ENCODE measurements around the gene CP. TPM values are rescaled to one million over a fixed set of nuclear protein-coding genes. Genes with fewer than 3 reads are reported as not detected.
"Not testable (repeated sequence)": the region's sequence is repeated elsewhere in the genome, so short reads cannot be mapped to it uniquely, and the experiment has no call there.

The CP gene
- total RNA-seq, 1 donor from 2014 or later: 8.1 TPM

- DNase-seq (ENCODE audit: low spot score); intact Hi-C loops (cut with DNase I): not testable (repeated sequence)
These were observed 24.6 kb downstream of the CP start for GRCh38 chr3:149196805-149197592.

GRCh38 chr3:149195221-149195620 is 26.4 kb downstream of the CP start:
- no peak for DNase-seq (ENCODE audit: low spot score)
- intact Hi-C loops (cut with DNase I): no loop called here

DNA sequence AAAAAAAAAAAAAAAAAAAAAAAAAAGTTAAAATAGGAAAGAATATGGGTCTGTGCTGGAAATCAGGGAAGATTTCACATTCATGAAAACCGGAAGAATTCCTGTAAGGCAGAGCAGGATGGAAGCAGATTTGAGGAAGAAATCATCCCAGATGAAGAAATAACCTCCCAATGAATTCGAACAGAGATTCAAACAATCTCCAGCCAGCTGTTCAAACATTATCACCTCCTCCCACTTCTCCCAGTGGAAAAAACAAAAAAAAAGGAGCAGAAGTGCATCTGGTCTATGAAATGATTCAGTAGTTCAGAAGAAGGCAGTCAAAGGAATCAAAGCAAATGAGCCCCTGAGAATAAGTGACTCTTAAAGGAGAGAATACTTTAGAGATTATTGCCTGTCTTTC is 33.1 kb downstream of the CP start:
- intact Hi-C loops (cut with DNase I): no loop called here

DNA sequence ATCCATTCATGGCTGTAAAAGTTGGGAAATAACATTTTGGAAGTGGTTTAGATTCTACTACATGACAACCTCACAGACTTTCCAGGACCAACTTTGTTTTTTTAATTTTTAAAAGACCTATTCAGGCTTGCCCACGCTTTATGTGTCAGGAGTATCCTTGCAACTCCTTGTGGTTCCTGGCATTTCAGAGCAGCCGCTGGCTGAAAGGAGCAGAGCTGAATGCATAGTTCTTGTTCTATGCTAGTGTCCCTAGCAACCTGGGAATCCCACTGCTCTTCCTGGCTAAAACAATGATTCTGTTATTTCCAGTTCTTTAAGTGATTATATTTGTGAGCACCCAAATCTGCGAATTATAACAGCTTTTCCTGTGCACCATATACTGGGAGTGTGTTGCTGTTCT is 34.9 kb downstream of the CP start:
- DNase-seq (ENCODE audit: low spot score): no peak
- intact Hi-C loops (cut with DNase I): no loop called here

More for the DNA sequence above, 33.1 kb downstream of the CP start:
- DNase-seq (ENCODE audit: low spot score): no peak

DNA sequence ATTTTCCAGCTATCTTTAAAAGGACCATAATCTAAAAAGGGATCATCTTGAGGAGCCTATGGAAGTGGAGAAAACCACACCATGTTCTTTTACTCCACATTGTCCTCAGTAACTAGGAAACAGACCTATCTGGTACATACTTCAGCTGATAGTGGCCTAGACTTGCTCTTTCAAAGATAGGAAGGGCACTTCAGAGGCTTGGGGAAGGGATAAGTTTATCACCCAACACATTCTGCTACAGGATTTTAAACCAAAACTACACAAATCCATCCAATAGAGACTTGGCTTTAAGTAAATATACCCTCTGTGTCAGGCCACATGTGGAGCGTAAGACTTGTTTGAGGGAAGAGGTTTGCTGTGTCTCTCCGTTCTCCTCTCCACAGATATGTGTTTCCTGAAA is 35.4 kb downstream of the CP start:
- intact Hi-C loops (cut with DNase I): no loop called here
- DNase-seq (ENCODE audit: low spot score): no peak

- no peak for DNase-seq (ENCODE audit: low spot score)
- intact Hi-C loops (cut with DNase I): loop anchor here (5.0 kb wide), 2 partner anchors 46 to 49 kb away; no protein-coding TSS in a partner anchor
These were observed 40.4 kb downstream of the CP start for GRCh38 chr3:149181182-149181581.

DNA sequence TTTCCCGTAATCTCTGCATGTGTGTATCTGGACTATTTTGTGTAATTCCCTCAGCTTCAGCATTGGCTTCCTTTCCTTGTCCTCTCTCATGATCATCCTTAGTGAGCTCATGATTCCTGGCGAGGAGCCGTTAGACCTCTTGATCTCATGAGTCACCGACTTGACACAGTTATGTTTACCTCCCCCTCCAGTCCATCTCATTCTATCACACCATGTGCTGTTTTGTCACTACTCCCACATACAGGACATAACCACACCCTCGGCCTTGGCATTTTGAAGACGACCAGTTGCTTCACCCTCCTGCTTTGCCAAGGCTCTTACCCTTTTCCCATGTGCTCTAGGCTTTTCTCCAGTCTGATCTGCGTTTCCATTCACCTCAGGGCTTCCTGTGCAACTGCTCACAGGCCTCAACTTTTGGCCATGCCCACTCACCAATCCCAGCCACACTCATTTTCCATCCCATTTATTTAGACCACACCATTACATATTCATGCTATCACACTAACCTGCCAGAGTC is 41.5 kb downstream of the CP start:
- peak; percentile 81 for DNase-seq (ENCODE audit: low spot score)
- intact Hi-C loops (cut with DNase I): loop anchor here (5.0 kb wide), 2 partner anchors 47 to 48 kb away; no protein-coding TSS in a partner anchor

- intact Hi-C loops (cut with DNase I): no loop called here
- no peak for DNase-seq (ENCODE audit: low spot score)
These were observed 42.4 kb downstream of the CP start for GRCh38 chr3:149179220-149179619.

- intact Hi-C loops (cut with DNase I): no loop called here
These were observed 44.5 kb downstream of the CP start for GRCh38 chr3:149177122-149177521.

GRCh38 chr3:149174901-149175300 is 46.7 kb downstream of the CP start:
- DNase-seq (ENCODE audit: low spot score): no peak
- intact Hi-C loops (cut with DNase I): no loop called here

More at GRCh38 chr3:149177122-149177521, 44.5 kb downstream of the CP start:
- no peak for DNase-seq (ENCODE audit: low spot score)

GRCh38 chr3:149170672-149171071 is 51.0 kb downstream of the CP start:
- DNase-seq (ENCODE audit: low spot score): no peak
- intact Hi-C loops (cut with DNase I): no loop called here

DNA sequence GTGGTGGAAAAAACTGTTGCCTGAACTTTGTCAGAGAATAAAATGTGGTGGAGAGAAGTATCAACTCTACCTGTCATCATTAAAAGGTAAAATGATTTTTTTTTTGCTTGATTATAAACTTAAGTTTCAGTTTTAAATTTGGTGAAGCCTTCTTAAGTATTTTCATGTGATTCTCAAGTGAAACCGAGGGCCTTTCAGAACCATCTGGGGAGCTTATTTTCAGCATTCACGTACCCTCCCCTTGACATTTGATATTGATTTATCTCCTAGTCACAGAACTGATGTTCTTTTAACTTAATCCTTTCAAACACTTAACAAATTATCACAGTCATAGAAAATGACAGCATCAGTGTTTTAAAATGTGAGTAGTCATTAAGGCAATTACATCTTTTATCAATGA is 53.7 kb downstream of the CP start:
- no peak for DNase-seq (ENCODE audit: low spot score)
- intact Hi-C loops (cut with DNase I): no loop called here

DNA sequence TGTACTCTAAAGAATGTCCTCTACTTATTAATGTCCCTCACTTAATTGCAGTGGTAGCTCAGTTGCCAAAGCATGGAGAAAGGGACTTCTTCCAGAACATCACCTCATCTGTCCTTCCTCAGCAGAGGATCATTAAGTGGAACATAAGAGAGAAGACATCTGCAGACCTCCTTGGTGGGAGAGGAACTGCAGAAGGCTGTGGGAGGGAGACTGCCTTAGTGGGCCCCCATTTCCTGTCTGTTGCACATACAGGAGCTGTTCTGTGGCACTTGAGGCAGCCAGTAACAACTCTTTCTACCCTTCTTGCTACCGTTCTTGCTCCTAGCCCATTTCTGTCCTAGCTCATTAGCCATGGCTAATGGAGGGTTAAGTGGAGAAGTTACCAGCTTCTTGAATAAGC is 58.6 kb downstream of the CP start:
- no peak for DNase-seq (ENCODE audit: low spot score)
- intact Hi-C loops (cut with DNase I): no loop called here

DNA sequence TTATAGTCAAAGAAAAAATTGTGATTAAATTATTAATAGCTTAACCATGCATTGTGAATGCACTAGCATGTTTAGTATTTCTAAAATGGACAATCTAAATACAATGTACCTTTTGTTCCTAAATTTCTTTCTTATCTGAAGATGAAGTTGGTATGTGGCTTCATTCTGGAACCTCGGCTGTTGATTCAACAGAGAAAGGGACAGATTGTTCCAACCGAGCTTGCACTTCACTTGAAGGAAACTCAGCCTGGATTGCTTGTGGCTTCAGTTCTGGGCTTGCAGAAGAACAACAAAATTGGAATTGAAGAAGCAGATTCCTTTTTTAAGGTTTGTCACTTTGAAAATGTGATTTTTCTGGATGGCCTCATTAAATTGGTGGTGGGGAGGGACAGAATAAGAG is 59.6 kb downstream of the CP start:
- intact Hi-C loops (cut with DNase I): no loop called here
- DNase-seq (ENCODE audit: low spot score): no peak

DNA sequence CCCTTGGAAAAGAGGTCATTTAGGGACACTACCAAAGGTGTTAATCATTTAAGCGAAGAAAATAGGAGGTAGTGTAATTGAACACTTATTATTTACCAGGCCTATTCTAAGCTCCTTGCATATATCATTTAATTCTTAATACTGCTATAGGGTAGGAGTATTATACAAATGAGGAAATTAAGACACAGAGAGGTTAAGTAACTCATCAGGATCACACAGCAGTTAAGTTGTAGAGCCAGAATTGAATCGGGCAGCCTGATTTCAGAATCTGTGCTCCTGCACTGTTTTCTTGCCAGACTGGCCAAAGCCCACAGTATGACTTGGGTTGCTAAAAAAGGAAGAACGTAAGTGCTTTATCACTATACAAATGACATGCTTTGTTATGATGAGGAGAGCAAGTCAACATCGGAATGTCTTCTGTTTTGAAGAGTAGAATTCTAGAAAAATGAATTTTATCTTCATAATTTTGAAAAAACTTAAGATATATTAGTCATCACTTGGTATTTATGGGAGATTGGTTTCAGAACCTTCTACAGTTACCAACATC is 60.8 kb downstream of the CP start:
- intact Hi-C loops (cut with DNase I): no loop called here
- DNase-seq (ENCODE audit: low spot score): no peak

DNA sequence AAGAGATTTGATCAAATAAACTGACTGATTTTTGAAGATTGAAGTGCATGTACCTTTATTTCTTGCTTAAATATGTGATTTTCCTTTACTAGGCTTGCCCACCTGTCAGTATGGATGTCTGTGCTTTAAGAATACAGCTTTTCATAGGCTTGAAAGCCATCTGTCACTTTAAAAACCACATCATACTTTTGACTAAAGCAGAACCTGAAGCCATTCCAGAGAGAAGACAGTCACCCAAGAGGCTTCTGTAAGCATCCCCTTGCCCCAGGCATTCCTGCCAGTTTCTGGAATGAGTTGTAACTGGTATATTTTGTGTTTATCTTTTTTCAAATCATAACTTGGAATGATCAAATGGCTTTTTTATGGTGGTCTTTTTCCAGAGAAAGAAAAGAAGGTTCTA is 68.2 kb downstream of the CP start:
- intact Hi-C loops (cut with DNase I): no loop called here
- no peak for DNase-seq (ENCODE audit: low spot score)

DNA sequence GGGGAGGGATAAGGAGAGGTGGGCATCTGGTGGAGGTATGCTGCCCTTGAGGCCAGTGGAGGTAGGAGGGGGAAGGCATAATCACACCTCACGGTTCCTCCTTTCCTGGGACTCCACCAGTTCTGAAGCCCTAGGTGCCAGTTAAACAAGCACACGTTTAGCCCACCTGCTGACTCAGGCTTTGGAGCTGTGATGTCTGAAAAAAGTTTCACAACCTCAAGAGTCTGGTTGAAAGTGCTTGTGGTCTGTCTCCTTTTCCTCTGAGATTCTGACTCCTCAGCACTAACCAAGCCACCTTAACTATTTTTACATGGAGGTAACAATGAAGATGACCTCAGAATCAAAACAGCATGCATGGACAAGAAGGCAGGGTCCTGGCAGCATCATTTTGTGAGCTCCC is 69.2 kb downstream of the CP start:
- DNase-seq (ENCODE audit: low spot score): no peak
- intact Hi-C loops (cut with DNase I): no loop called here

DNA sequence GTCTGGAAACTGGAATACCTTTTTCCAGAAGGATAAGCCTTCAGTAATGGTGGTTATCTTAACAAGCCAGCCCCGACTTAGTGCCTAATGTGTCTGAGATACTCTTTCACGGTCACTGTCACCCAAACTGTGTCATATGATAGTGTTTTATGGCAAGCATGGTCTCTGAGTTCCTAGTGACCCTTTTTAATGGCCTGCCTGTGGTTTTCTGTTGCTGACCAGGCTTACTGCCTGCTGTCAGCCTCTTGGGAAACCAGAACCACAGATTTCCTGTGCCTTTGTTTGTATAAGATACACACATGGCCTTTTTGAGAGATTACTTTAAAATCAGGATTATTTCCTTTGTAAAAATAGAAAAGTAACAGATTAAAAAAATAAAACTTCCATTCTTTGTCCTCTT is 69.8 kb downstream of the CP start:
- intact Hi-C loops (cut with DNase I): no loop called here
- no peak for DNase-seq (ENCODE audit: low spot score)

DNA sequence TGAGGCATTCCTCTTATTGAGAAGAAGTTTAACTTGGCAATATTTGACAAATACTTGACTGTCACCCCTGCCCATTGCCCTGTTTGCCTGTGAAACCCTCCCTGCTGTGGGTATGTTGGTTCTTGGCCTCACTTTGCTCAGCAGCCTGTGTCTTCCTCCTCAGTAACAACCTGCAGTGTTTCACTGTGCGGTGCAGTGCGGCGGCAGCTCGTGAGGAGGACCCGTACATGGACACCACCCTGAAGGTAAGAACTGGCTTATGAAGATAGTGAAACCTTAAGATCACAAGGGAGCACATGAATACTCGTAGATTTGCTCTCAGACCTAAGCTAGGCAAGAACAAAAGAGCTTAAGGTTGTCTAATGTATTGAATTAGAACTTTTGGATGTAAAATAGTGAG is 71.2 kb downstream of the CP start:
- intact Hi-C loops (cut with DNase I): no loop called here
- DNase-seq (ENCODE audit: low spot score): no peak

GRCh38 chr3:149145974-149146373 is 75.7 kb downstream of the CP start:
- intact Hi-C loops (cut with DNase I): no loop called here
- DNase-seq (ENCODE audit: low spot score): no peak

- DNase-seq (ENCODE audit: low spot score): no peak
- intact Hi-C loops (cut with DNase I): no loop called here
These were observed 76.3 kb downstream of the CP start for GRCh38 chr3:149145356-149145755.
